GM19035 (cell line): ENCODE data around the gene SH2D3C.
"Not testable (repeated sequence)": the region's sequence is repeated elsewhere in the genome, so short reads cannot be mapped to it uniquely, and the experiment has no call there.

Source experiments
- ATAC-seq: cut with Tn5 transposase; IDR thresholded peaks from one replicate; pipeline ENCODE4 v1.9.1; 2021; ENCODE audit not compliant: unreplicated experiment

The SH2D3C gene

GRCh38 chr9:127769101-127769500, 9.4 kb downstream of the SH2D3C start:
- ATAC-seq: no peak

- no peak for ATAC-seq
These were observed 9.8 kb downstream of the SH2D3C start for GRCh38 chr9:127768698-127769097.

GRCh38 chr9:127767909-127768331, 10.5 kb downstream of the SH2D3C start:
- ATAC-seq: no peak

GRCh38 chr9:127767410-127767809, 11.1 kb downstream of the SH2D3C start:
- ATAC-seq: no peak

GRCh38 chr9:127765418-127765817, 13.0 kb downstream of the SH2D3C start:
- ATAC-seq: no peak

- ATAC-seq: no peak
These were observed 14.5 kb downstream of the SH2D3C start for GRCh38 chr9:127763918-127764384.

GRCh38 chr9:127762111-127762676, 16.3 kb downstream of the SH2D3C start:
- ATAC-seq: no peak

- no peak for ATAC-seq
These were observed 16.9 kb downstream of the SH2D3C start for GRCh38 chr9:127761491-127761956.

- ATAC-seq: no peak
These were observed 17.4 kb downstream of the SH2D3C start for GRCh38 chr9:127761061-127761460.

- ATAC-seq: no peak
These were observed 19.6 kb downstream of the SH2D3C start for GRCh38 chr9:127758843-127759242.

GRCh38 chr9:127756776-127757175, 21.7 kb downstream of the SH2D3C start:
- ATAC-seq: not testable (repeated sequence)

GRCh38 chr9:127756233-127756632, 22.2 kb downstream of the SH2D3C start:
- ATAC-seq: no peak

GRCh38 chr9:127755061-127756060, 23.1 kb downstream of the SH2D3C start:
- ATAC-seq: no peak

- ATAC-seq: no peak
These were observed 24.1 kb downstream of the SH2D3C start for GRCh38 chr9:127754099-127755060.

- no peak for ATAC-seq
These were observed 24.8 kb downstream of the SH2D3C start for GRCh38 chr9:127753622-127754021.

GRCh38 chr9:127753148-127753547, 25.3 kb downstream of the SH2D3C start:
- ATAC-seq: no peak

- ATAC-seq: no peak
These were observed 27.0 kb downstream of the SH2D3C start for GRCh38 chr9:127751269-127752054.

- no peak for ATAC-seq
These were observed 29.2 kb downstream of the SH2D3C start for GRCh38 chr9:127749090-127749787.

GRCh38 chr9:127746959-127747569, 31.4 kb downstream of the SH2D3C start:
- ATAC-seq: no peak
